Endothelial cell of umbilical vein (primary cell): ENCODE results near the gene SP9. TPM values are rescaled to one million over a fixed set of nuclear protein-coding genes. Genes with fewer than 3 reads are reported as not detected.

Source experiments
- BruUV-seq: library from RNA; stranded (reverse); fragments of 400-500 nt; replicated peaks from 2 replicates; lab custom pipeline; 2021; lab: Mats Ljungman, UMichigan
- CTCF ChIA-PET: fragments of 300-600, 350-600 bp; sonication (Branson Sonifier 250); formaldehyde crosslinking; loops from one replicate; lab custom pipeline; 2021; ENCODE audit warnings: antibody characterized with exemption, inconsistent platforms; lab: Charles Lee
- POLR2A ChIA-PET: fragments of 300-600, 350-600 bp; sonication (Branson Sonifier 250); formaldehyde crosslinking; loops from one replicate; lab custom pipeline; 2021; ENCODE audit warnings: antibody characterized with exemption, inconsistent platforms; lab: Charles Lee
- DNase-seq: peaks from one replicate; pipeline ENCODE4 v3.0.0-alpha.2; 2011; ENCODE audit warnings: low read depth, low spot score
- FAIRE-seq: peaks from 2 replicates; lab custom pipeline; 2011; peaks lifted over from hg19 to GRCh38; lab: Jason Lieb, UNC
- H2AFZ ChIP-seq: 2 replicates; pipeline ENCODE4 v1.6.0; 2012; ENCODE audit warnings: low read depth, low read length, control low read depth, inconsistent platforms
- H3K27ac ChIP-seq: 2 replicates; pipeline ENCODE4 v1.5.1; 2011; ENCODE audit warnings: low read depth, mild to moderate bottlenecking, control low read depth, low read length, moderate library complexity; ENCODE audit not compliant: insufficient read depth
- H3K27me3 ChIP-seq, 2 experiments: 2 replicates each; pipeline versions ENCODE4 v1.6.0 to v1.6.1; 2011; ENCODE audit warnings: low read length in 2 of 2, mixed read lengths in 1 of 2; ENCODE audit not compliant: control insufficient read depth in 2 of 2, insufficient read depth in 2 of 2
- H3K36me3 ChIP-seq, 2 experiments: 2 replicates in 1 of 2; 3 replicates in 1 of 2; pipeline ENCODE4 v1.5.1; 2011; ENCODE audit warnings: low read length in 2 of 2, mild to moderate bottlenecking in 1 of 2, moderate library complexity in 1 of 2; ENCODE audit not compliant: control insufficient read depth in 2 of 2, insufficient read depth in 2 of 2; ENCODE audit errors: extremely low read depth in 1 of 2
- H3K4me1 ChIP-seq: 3 replicates; pipeline ENCODE4 v1.5.1; 2011; ENCODE audit warnings: mild to moderate bottlenecking, low read length; ENCODE audit not compliant: control insufficient read depth, insufficient read depth; ENCODE audit errors: extremely low read depth
- H3K4me2 ChIP-seq: 2 replicates; pipeline ENCODE4 v1.6.1; 2011; ENCODE audit warnings: low read length, control low read depth, mixed read lengths; ENCODE audit not compliant: insufficient read depth
- H3K4me3 ChIP-seq, 3 experiments: fragments of 200-600 bp in 1 of 3; sonication (generic), shearing (Covaris generic) in 1 of 3; replicated peaks in 1 of 3; 2 replicates each; pipeline ENCODE4 v1.5.1; 2011 to 2016; ENCODE audit warnings: control low read depth in 3 of 3, low read length in 3 of 3, mild to moderate bottlenecking in 2 of 3, inconsistent platforms in 1 of 3, low read depth in 1 of 3, moderate library complexity in 1 of 3; ENCODE audit not compliant: insufficient read depth in 1 of 3
- H3K79me2 ChIP-seq: 2 replicates; pipeline ENCODE4 v1.6.0; 2012; ENCODE audit warnings: low read length, inconsistent platforms; ENCODE audit not compliant: control insufficient read depth, insufficient read depth
- H3K9ac ChIP-seq: replicated peaks from 2 replicates; pipeline ENCODE3; 2011; ENCODE audit warnings: low read length, control low read depth; ENCODE audit not compliant: insufficient read depth; ENCODE audit errors: extremely low read depth
- H3K9me1 ChIP-seq: replicated peaks from 3 replicates; pipeline ENCODE4 v1.6.0; 2011; ENCODE audit warnings: mild to moderate bottlenecking, low read length; ENCODE audit not compliant: control insufficient read depth, insufficient read depth; ENCODE audit errors: extremely low read depth
- H3K9me3 ChIP-seq: replicated peaks from 2 replicates; pipeline ENCODE4 v1.5.1; 2012; ENCODE audit warnings: low read length, inconsistent platforms; ENCODE audit not compliant: control insufficient read depth, insufficient read depth
- H4K20me1 ChIP-seq: replicated peaks from 2 replicates; pipeline ENCODE3; 2011; ENCODE audit warnings: mild to moderate bottlenecking, low read length; ENCODE audit not compliant: control insufficient read depth, insufficient read depth; ENCODE audit errors: extremely low read depth
- EZH2 ChIP-seq: IDR thresholded peaks from 2 replicates; pipeline ENCODE4 v1.6.1; 2012; ENCODE audit warnings: borderline replicate concordance, low read depth, mild to moderate bottlenecking, moderate library complexity, low read length, inconsistent platforms; ENCODE audit not compliant: severe bottlenecking
- GATA2 ChIP-seq: IDR thresholded peaks from 2 replicates; pipeline ENCODE4 v1.7.0; 2011; ENCODE audit warnings: low read depth, mild to moderate bottlenecking, moderate library complexity, mixed read lengths, low read length; ENCODE audit not compliant: insufficient read length, insufficient read depth
- JUN ChIP-seq: IDR thresholded peaks from 2 replicates; pipeline ENCODE4 v1.6.1; 2011; ENCODE audit warnings: borderline replicate concordance, low read depth; ENCODE audit not compliant: insufficient read length, insufficient read depth
- POLR2A ChIP-seq: IDR thresholded peaks from 2 replicates; pipeline ENCODE4 v1.6.1; 2012; ENCODE audit warnings: low read depth, mild to moderate bottlenecking, control low read depth, low read length
- POLR2AphosphoS5 ChIP-seq: IDR thresholded peaks from 2 replicates; pipeline ENCODE4 v1.6.1; 2012; ENCODE audit warnings: low read depth, mild to moderate bottlenecking, control low read depth, low read length, moderate library complexity; ENCODE audit not compliant: insufficient read depth
- dilution Hi-C: fragments of 300-500 bp; cut with MboI; formaldehyde crosslinking; loops from one replicate; pipeline ENCODE4 v1.15.0; 2019; ENCODE audit warnings: low sequenced_read_pairs; ENCODE audit not compliant: extremely low pct_ligation_motif_present
- intact Hi-C: fragments of 100-400 bp; cut with micrococcal nuclease; formaldehyde crosslinking; loops from one replicate; pipeline ENCODE4 v1.10.0; 2022
- polyA plus RNA-seq, 4 experiments: library from polyadenylated mRNA; depleted of rRNA in 3 of 4; stranded (reverse) in 3 of 4; unstranded in 1 of 4; fragments of >200 nt; gene quantifications; 2 replicates each; pipeline versions ENCODE4 v1.2.1 to v1.2.3, GENCODE V29; 2011 to 2012; ENCODE audit warnings: missing spikeins in 1 of 4
- total RNA-seq: library from RNA; stranded (reverse); gene quantifications from 2 replicates; pipeline ENCODE4 v1.2.3, GENCODE V29; 2021
- TF ChIP-seq, protein P1 (sequence below): IDR thresholded peaks from 2 replicates; pipeline ENCODE4 v1.6.1; 2011; ENCODE audit not compliant: insufficient read depth, insufficient read length
- TF ChIP-seq, protein P2 (sequence below), 2 donors: IDR thresholded peaks; 1 replicate in 1 of 2; 2 replicates in 1 of 2; pipeline ENCODE4 v1.5.1; 2011; ENCODE audit warnings: low read length in 2 of 2, mild to moderate bottlenecking in 2 of 2, moderate library complexity in 2 of 2, control low read depth in 1 of 2, inconsistent platforms in 1 of 2, low read depth in 1 of 2; ENCODE audit not compliant: insufficient read depth in 1 of 2; ENCODE audit errors: extremely low read depth in 1 of 2

Gene SP9
- total and polyA plus RNA-seq, 2 donors (not counting 3 experiments of a cell fraction or from before 2014, with no cell fraction given): not detected

DNA sequence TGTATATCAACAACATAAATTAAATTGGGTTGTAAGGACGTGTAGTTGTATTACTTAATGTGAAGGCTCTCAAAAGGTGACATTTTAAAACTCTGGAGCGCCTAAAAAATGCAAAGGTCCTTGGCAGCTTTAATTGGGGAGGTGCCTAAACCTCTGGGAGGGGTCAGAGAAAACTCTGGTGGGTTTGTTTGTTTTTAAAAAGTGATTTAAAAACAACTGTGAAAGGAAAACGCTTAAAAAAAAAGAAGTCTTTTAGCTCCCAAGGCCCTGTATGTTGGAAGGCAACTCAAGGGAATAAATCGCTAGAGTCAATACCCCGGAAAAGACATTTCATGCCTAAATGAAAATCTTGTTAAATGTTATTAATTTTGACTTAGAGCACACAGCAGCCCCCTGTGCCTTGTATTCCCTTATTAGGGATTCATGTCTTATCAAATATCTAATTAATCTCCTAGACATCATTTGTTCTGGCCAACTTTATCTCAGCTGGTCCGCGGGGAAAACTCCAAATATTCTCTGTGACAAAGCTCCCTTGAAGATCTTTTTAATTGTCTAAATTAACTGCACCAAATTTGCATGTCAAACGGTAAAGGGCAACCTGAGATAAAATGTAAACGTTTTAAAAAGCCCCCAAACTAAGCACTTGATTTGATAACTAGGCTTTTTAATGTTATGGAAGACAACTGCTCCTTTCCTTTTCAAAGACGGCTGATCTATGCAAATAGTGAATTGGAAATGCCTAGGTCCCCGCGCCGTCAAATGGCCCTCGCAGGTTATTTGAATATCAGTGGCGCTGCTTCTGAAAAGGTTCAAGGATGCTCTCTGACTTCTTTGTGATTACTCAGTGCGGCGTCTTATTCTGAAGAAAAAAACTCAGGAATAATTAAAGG lies 4.2 kb downstream of the SP9 start:
- H4K20me1 ChIP-seq: no peaks in the 10 kb centered on the region
- dilution Hi-C loops (no loop called here), intact Hi-C loops (loop anchor here (5.0 kb wide), 1 partner anchor 92 kb away; the partner anchor contains the start of gene OLA1)
- H3K4me2 ChIP-seq: no peak overlapping the region
- ChIA-PET POLR2A (no interaction called here), CTCF (interaction anchor here (1.0 kb wide), 1 partner anchor 13 kb away, joined by 3 read pairs; no protein-coding TSS in a partner anchor)
- no peak overlapping the region for H3K4me3 ChIP-seq
- no peak overlapping the region for H3K9ac ChIP-seq
- H3K9me1 ChIP-seq: no peaks in the 10 kb centered on the region
- H3K36me3 ChIP-seq: no peaks in the 10 kb centered on the region
- peak; percentile 67 for TF ChIP-seq EZH2
- no peak for TF ChIP-seq JUN
- TF ChIP-seq, protein P1, sequence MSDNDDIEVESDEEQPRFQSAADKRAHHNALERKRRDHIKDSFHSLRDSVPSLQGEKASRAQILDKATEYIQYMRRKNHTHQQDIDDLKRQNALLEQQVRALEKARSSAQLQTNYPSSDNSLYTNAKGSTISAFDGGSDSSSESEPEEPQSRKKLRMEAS: no peak
- TF ChIP-seq POLR2AphosphoS5: no peak
- TF ChIP-seq, protein P2, sequence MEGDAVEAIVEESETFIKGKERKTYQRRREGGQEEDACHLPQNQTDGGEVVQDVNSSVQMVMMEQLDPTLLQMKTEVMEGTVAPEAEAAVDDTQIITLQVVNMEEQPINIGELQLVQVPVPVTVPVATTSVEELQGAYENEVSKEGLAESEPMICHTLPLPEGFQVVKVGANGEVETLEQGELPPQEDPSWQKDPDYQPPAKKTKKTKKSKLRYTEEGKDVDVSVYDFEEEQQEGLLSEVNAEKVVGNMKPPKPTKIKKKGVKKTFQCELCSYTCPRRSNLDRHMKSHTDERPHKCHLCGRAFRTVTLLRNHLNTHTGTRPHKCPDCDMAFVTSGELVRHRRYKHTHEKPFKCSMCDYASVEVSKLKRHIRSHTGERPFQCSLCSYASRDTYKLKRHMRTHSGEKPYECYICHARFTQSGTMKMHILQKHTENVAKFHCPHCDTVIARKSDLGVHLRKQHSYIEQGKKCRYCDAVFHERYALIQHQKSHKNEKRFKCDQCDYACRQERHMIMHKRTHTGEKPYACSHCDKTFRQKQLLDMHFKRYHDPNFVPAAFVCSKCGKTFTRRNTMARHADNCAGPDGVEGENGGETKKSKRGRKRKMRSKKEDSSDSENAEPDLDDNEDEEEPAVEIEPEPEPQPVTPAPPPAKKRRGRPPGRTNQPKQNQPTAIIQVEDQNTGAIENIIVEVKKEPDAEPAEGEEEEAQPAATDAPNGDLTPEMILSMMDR (IDR thresholded peaks at IDR 0.05; ENCODE audit: extremely low read depth in 1 of 2, insufficient read depth in 1 of 2, low read depth in 1 of 2, low read length in 2 of 2): no peak
- TF ChIP-seq GATA2: no peak
- TF ChIP-seq POLR2A: no peak
- no peak overlapping the region for H3K27ac ChIP-seq
- no peaks in the 10 kb centered on the region for H3K79me2 ChIP-seq
- no peaks in the 10 kb centered on the region for H3K9me3 ChIP-seq
- no TSS peak for BruUV-seq
- peaks cover 83 to 97% of the 10 kb centered on the region in 2 experiments for H3K27me3 ChIP-seq
- H3K4me1 ChIP-seq: peaks cover 37% of the 10 kb centered on the region
- FAIRE-seq (no peak), DNase-seq (peak; percentile 31)
- H2AFZ ChIP-seq: no peak overlapping the region
